ENCODE results near the gene RECQL5. TPM values are rescaled to one million over a fixed set of nuclear protein-coding genes. Genes with fewer than 3 reads are reported as not detected.
A peak's percentile ranks its signal among the peaks of the same experiment; 100 is the strongest.

The RECQL5 gene
- polyA plus RNA-seq, 1 donor (not counting 4 experiments of a cell fraction or from before 2014, with no cell fraction given), result 11.9 TPM

DNA sequence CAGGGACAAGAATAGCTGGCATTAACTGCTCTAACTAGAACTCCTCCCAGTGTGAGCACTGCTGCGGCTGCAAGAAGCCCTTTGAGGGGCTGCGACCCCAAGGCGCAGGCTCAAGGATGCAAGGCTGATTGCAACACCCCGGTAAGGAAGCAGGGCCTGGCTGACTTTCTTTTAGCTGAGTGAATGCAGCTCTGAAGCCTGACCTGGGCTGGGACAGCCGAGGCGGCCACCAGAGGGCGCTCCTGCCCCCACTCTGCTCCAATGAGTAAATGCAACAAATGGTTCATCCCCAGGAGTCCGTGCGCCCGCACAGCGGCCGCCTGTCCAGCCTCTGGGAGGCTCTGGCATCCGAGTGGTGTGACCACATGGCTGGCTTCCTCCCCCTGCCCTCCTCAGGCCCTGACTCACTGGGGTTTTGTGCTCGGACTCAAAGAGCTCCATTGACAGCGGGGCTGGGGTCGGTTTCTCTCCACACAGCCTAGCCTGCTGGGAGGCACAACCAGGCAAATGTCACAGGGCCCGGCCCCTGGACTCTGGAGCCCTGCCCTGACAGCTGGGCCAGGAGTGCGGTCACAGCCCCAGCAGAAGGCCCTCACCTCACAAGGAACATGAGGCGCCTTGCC, 34.0 kb downstream of the RECQL5 start, which contains the start of gene SMIM5:
SMIM5 (plus strand) TSS at position 572 of the 623 bp plus-strand sequence. CDS start 6,768 bp downstream, outside the sequence.
- FAIRE-seq (no peak), DNase-seq (ENCODE audit: low read depth, low spot score) (peak; percentile 33)
- TF ChIP-seq, protein P1, sequence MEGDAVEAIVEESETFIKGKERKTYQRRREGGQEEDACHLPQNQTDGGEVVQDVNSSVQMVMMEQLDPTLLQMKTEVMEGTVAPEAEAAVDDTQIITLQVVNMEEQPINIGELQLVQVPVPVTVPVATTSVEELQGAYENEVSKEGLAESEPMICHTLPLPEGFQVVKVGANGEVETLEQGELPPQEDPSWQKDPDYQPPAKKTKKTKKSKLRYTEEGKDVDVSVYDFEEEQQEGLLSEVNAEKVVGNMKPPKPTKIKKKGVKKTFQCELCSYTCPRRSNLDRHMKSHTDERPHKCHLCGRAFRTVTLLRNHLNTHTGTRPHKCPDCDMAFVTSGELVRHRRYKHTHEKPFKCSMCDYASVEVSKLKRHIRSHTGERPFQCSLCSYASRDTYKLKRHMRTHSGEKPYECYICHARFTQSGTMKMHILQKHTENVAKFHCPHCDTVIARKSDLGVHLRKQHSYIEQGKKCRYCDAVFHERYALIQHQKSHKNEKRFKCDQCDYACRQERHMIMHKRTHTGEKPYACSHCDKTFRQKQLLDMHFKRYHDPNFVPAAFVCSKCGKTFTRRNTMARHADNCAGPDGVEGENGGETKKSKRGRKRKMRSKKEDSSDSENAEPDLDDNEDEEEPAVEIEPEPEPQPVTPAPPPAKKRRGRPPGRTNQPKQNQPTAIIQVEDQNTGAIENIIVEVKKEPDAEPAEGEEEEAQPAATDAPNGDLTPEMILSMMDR (optimal IDR thresholded peaks at IDR 0.05 in 1 of 3, IDR thresholded peaks at IDR 0.05 in 1 of 3, conservative IDR thresholded peaks at IDR 0.05 in 1 of 3; ENCODE audit: extremely low read depth in 1 of 3, insufficient read depth in 2 of 3, low read length in 3 of 3), result peak; percentile 90 to 98 (median 92)
- no peak for TF ChIP-seq EZH2 (IDR thresholded peaks at IDR 0.05; ENCODE audit: low read length)
- dilution Hi-C loops (cut with MboI; ENCODE audit: extremely low pct_ligation_motif_present, low sequenced_read_pairs), result no loop called here
- Histone ChIP-seq H3K9ac (ENCODE audit: control insufficient read depth, extremely low read depth, insufficient read depth, low read length) (peak within 1 kb of the TSS; percentile 63), H4K20me1 (ENCODE audit: control insufficient read depth, extremely low read depth, insufficient read depth, low read length) (peaks cover 3% of the 10 kb centered on the region), H2AFZ (ENCODE audit: control insufficient read depth, low read length) (peak within 1 kb of the TSS; percentile 42), H3K9me1 (ENCODE audit: control insufficient read depth, extremely low read depth, insufficient read depth, low read length) (no peaks in the 10 kb centered on the region), H3K4me1 (ENCODE audit: control insufficient read depth, extremely low read depth, insufficient read depth, low read length) (peaks cover 15% of the 10 kb centered on the region), H3K36me3 (ENCODE audit: control insufficient read depth in 2 of 2, extremely low read depth in 1 of 2, insufficient read depth in 2 of 2, low read length in 2 of 2) (peaks cover 4 to 16% of the 10 kb centered on the region in 2 experiments), H3K27me3 (ENCODE audit: control insufficient read depth, extremely low read depth, insufficient read depth, low read length) (no peaks in the 10 kb centered on the region), H3K4me2 (ENCODE audit: control insufficient read depth, extremely low read depth, insufficient read depth, low read depth, low read length) (peak within 1 kb of the TSS; percentile 45), H3K9me3 (ENCODE audit: control insufficient read depth, low read depth, low read length) (no peaks in the 10 kb centered on the region), H3K27ac (ENCODE audit: control insufficient read depth, insufficient read depth, low read length) (peak within 1 kb of the TSS; percentile 58), H3K4me3 (ENCODE audit: control insufficient read depth in 2 of 3, extremely low read depth in 1 of 3, insufficient read depth in 2 of 3, low read depth in 1 of 3, low read length in 3 of 3) (no peak within 1 kb of the TSS), H3K79me2 (ENCODE audit: control insufficient read depth, insufficient read depth, low read length) (no peaks in the 10 kb centered on the region)

DNA sequence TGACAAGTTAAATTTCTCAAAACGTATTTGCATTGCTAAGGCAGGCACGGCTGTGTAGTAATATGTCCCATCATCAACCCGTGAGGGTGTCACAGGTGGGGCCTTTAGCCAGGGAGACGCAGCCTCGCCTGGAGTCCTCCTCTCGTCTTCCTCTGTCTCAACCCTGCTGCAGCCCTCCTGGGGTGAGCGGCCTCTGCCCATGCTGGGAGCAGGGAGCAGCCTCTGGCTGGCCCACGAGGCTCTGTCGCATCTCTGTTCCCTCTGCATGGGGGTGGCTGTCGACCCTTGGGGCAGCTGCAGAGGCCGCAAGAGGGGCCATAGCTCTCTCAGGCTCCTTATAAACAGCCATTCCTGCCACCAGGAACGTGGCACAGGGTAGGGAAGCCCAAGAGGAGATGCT, 34.5 kb downstream of the RECQL5 start:
- Histone ChIP-seq H3K9ac (ENCODE audit: control insufficient read depth, extremely low read depth, insufficient read depth, low read length) (no peak overlapping the region), H3K4me2 (ENCODE audit: control insufficient read depth, extremely low read depth, insufficient read depth, low read depth, low read length) (no peak overlapping the region)

More for the DNA sequence above, 34.5 kb downstream of the RECQL5 start:
- DNase-seq (ENCODE audit: low read depth, low spot score), result no peak
- H3K4me3 ChIP-seq (ENCODE audit: control insufficient read depth in 2 of 3, extremely low read depth in 1 of 3, insufficient read depth in 2 of 3, low read depth in 1 of 3, low read length in 3 of 3), result no peak overlapping the region
- no peaks in the 10 kb centered on the region for H3K9me3 ChIP-seq (ENCODE audit: control insufficient read depth, low read depth, low read length)
- H3K27ac ChIP-seq (ENCODE audit: control insufficient read depth, insufficient read depth, low read length), result no peak overlapping the region
- peaks cover 15% of the 10 kb centered on the region for H3K4me1 ChIP-seq (ENCODE audit: control insufficient read depth, extremely low read depth, insufficient read depth, low read length)
- no peaks in the 10 kb centered on the region for H3K79me2 ChIP-seq (ENCODE audit: control insufficient read depth, insufficient read depth, low read length)
- H3K36me3 ChIP-seq (ENCODE audit: control insufficient read depth in 2 of 2, extremely low read depth in 1 of 2, insufficient read depth in 2 of 2, low read length in 2 of 2), result peaks cover 5 to 16% of the 10 kb centered on the region in 2 experiments
- no peak for FAIRE-seq
- no peaks in the 10 kb centered on the region for H3K27me3 ChIP-seq (ENCODE audit: control insufficient read depth, extremely low read depth, insufficient read depth, low read length)
- dilution Hi-C loops (cut with MboI; ENCODE audit: extremely low pct_ligation_motif_present, low sequenced_read_pairs), result no loop called here
- peaks cover 3% of the 10 kb centered on the region for H4K20me1 ChIP-seq (ENCODE audit: control insufficient read depth, extremely low read depth, insufficient read depth, low read length)
- TF ChIP-seq, protein P1 (optimal IDR thresholded peaks at IDR 0.05 in 1 of 3, IDR thresholded peaks at IDR 0.05 in 1 of 3, conservative IDR thresholded peaks at IDR 0.05 in 1 of 3; ENCODE audit: extremely low read depth in 1 of 3, insufficient read depth in 2 of 3, low read length in 3 of 3), result no peak
- TF ChIP-seq EZH2 (IDR thresholded peaks at IDR 0.05; ENCODE audit: low read length), result no peak
- no peaks in the 10 kb centered on the region for H3K9me1 ChIP-seq (ENCODE audit: control insufficient read depth, extremely low read depth, insufficient read depth, low read length)
- H2AFZ ChIP-seq (ENCODE audit: control insufficient read depth, low read length), result no peak overlapping the region
